GM19328 (cell line): ENCODE data around the gene SOBP.
A peak's percentile ranks its signal among the peaks of the same experiment; 100 is the strongest.

Experiments used
- ATAC-seq: cut with Tn5 transposase; IDR thresholded peaks from one replicate; pipeline ENCODE4 v1.9.1; 2021; ENCODE audit warnings: mild to moderate bottlenecking, moderate library complexity; ENCODE audit not compliant: unreplicated experiment

SOBP gene

GRCh38 chr6:107654764-107655163 is 164.8 kb downstream of the SOBP start:
- ATAC-seq, result no peak

- ATAC-seq, result no peak
Measured at GRCh38 chr6:107655245-107655644, 165.3 kb downstream of the SOBP start.

- no peak for ATAC-seq
Measured at GRCh38 chr6:107655864-107656263, 165.9 kb downstream of the SOBP start.

GRCh38 chr6:107656401-107656800 is 166.5 kb downstream of the SOBP start:
- no peak for ATAC-seq

GRCh38 chr6:107656883-107657282 is 167.0 kb downstream of the SOBP start:
- no peak for ATAC-seq

GRCh38 chr6:107657373-107657754 is 167.4 kb downstream of the SOBP start:
- ATAC-seq, result no peak

GRCh38 chr6:107657755-107658461 is 168.0 kb downstream of the SOBP start:
- ATAC-seq, result peak; percentile 83

GRCh38 chr6:107658920-107659865 is 169.3 kb downstream of the SOBP start:
- no peak for ATAC-seq

- ATAC-seq, result no peak
Measured at GRCh38 chr6:107660839-107661238, 170.9 kb downstream of the SOBP start.

- no peak for ATAC-seq
Measured at GRCh38 chr6:107661291-107661690, 171.4 kb downstream of the SOBP start.

GRCh38 chr6:107662333-107662732 is 172.4 kb downstream of the SOBP start:
- ATAC-seq, result no peak

GRCh38 chr6:107663308-107663707 is 173.4 kb downstream of the SOBP start:
- no peak for ATAC-seq

- no peak for ATAC-seq
Measured at GRCh38 chr6:107665382-107665781, 175.5 kb downstream of the SOBP start.

GRCh38 chr6:107666084-107666980 is 176.4 kb downstream of the SOBP start:
- ATAC-seq, result no peak

- no peak for ATAC-seq
Measured at GRCh38 chr6:107666981-107667601, 177.2 kb downstream of the SOBP start.

- ATAC-seq, result no peak
Measured at GRCh38 chr6:107667790-107668189, 177.9 kb downstream of the SOBP start.

GRCh38 chr6:107668743-107669474 is 179.0 kb downstream of the SOBP start:
- peak; percentile 95 for ATAC-seq

GRCh38 chr6:107670792-107671199 is 180.9 kb downstream of the SOBP start:
- no peak for ATAC-seq

GRCh38 chr6:107673076-107673494 is 183.2 kb downstream of the SOBP start:
- ATAC-seq, result no peak
